SK-N-MC (cell line): Measurements from ENCODE around the gene IER2.
"Not testable (repeated sequence)": the region's sequence is repeated elsewhere in the genome, so short reads cannot be mapped to it uniquely, and the experiment has no call there.

Experiments
- EZH2 ChIP-seq: fragments of 200-600 bp; sonication (generic); IDR thresholded peaks from one replicate; pipeline ENCODE4 v1.6.1; 2017; ENCODE audit warnings: antibody characterized with exemption
- POLR2AphosphoS5 ChIP-seq: IDR thresholded peaks from 2 replicates; pipeline ENCODE4 v1.6.1; 2012; ENCODE audit warnings: mild to moderate bottlenecking, low read depth, low read length, borderline replicate concordance

DNA sequence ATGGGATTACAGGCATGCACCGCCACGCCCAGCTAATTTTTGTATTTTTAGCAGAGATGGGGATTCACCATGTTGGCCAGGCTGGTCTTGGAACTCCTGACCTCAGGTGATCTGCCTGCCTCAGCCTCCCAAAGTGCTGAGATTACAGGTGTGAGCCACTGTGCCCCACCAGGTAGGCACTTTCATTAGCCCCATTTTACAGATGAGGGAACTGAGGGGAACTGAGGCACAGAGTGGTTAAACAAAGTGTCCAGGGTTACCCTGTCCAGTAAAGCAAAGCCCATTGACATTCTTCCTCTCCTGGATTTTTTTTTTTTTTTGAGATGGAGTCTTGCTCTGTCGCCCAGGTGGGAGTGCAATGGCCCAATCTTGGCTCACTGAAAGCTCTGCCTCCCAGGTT lies 15.9 kb downstream of the IER2 start:
- TF ChIP-seq POLR2AphosphoS5, EZH2: not testable (repeated sequence)
